GM23338 (cell line): ENCODE data around the gene TSFM. TPM values are rescaled to one million over a fixed set of nuclear protein-coding genes. Genes with fewer than 3 reads are reported as not detected.

ENCODE experiments used
- CREB1 ChIP-seq: fragments of 250-450 bp; sonication (Bioruptor Pico); IDR thresholded peaks from 2 replicates; pipeline ENCODE4 v1.5.0; 2020; ENCODE audit warnings: low read depth, mild to moderate bottlenecking, moderate library complexity
- EZH2 ChIP-seq: fragments of 200-600 bp; sonication (generic); IDR thresholded peaks from one replicate; pipeline ENCODE4 v1.8.0; 2017; ENCODE audit warnings: antibody characterized with exemption, mild to moderate bottlenecking, low read depth; ENCODE audit not compliant: unreplicated experiment
- STAT1 ChIP-seq: IDR thresholded peaks from one replicate; pipeline ENCODE4 v1.6.1; 2016; ENCODE audit warnings: antibody characterized with exemption; ENCODE audit not compliant: unreplicated experiment
- ZNF462 ChIP-seq: fragments of 250-450 bp; sonication (Bioruptor Pico); IDR thresholded peaks from 2 replicates; pipeline ENCODE4 v1.5.0; 2020; ENCODE audit warnings: mild to moderate bottlenecking, moderate library complexity
- polyA plus RNA-seq: library from polyadenylated mRNA; unstranded; fragments of >200 nt; fragmentation: Nextera tagmentation; extraction: Ambion mirVana; gene quantifications from 2 replicates; pipeline ENCODE4 v1.2.1, GENCODE V29; 2016
- total RNA-seq: library from RNA; depleted of rRNA; stranded (reverse); fragments of >200 nt; shearing (Covaris generic); gene quantifications from 2 replicates; pipeline ENCODE4 v1.2.3, GENCODE V29; 2014
- TF ChIP-seq, protein P1 (sequence below): IDR thresholded peaks from 2 replicates; pipeline ENCODE4 v1.6.1; 2016; ENCODE audit warnings: antibody characterized with exemption

The TSFM gene
- total and polyA plus RNA-seq, 2 experiments from 2014 or later = 29.5 to 43.1 TPM

DNA sequence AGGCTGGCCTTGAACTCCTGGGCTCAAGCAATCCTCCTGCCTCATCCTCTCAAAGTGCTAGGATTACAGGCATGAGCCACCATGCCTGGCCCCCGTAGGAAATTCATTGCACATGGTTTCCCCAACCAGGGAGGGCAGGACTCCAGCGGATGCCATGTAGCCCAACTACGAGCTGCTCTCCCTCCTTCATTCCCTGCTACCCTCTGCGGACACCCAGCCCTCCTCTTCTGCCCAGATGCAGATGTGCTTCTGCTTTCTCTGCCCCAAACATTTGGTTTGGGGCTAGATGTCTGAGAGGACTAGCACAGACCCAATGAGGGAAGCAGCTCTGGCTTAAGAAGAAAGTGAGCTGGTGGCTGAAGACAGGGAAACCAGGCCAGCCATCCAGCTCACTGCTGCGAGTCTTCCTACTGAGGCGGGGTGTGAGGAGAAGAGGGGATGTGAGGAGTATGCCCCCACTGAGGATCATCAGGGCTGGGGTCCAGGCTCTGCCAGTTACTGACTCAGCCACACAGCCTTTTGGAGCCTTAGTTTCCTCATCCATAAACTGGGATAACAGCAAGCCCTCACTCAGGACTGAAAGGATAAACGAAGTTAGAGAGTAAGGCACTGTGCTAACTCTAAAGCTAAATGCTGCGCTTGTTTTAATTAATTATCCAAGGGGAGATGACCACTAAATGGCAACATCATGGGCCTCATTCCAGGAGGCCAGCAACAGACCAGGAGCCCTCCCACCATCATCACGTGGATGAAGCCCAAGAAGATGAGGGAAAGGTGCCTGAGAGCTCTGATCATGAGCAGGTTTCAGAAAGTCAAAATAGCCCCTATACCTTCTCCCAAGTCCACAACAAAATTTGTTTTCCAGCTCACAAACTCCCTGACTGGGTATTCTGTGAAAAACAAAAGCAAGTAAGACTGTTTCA lies 53.0 kb downstream of the TSFM start (continued):
- TF ChIP-seq ZNF462 (CRISPR knock-in tag) (no peak), STAT1 (no peak), EZH2 (no peak), CREB1 (CRISPR knock-in tag) (no peak)
- TF ChIP-seq, protein P1, sequence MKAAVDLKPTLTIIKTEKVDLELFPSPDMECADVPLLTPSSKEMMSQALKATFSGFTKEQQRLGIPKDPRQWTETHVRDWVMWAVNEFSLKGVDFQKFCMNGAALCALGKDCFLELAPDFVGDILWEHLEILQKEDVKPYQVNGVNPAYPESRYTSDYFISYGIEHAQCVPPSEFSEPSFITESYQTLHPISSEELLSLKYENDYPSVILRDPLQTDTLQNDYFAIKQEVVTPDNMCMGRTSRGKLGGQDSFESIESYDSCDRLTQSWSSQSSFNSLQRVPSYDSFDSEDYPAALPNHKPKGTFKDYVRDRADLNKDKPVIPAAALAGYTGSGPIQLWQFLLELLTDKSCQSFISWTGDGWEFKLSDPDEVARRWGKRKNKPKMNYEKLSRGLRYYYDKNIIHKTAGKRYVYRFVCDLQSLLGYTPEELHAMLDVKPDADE = no peak
